Esophagus muscularis mucosa (tissue), 3 donors: ENCODE data around the gene CYB5A.

ENCODE experiments used
- CTCF ChIP-seq, 3 experiments: fragments of 200-600 bp in 2 of 3; fragments of 450-650 bp in 1 of 3; sonication (generic) in 2 of 3; IDR thresholded peaks; one replicate each; pipeline ENCODE4 v1.5.1; 2017 to 2019; ENCODE audit warnings: antibody characterized with exemption in 3 of 3, mild to moderate bottlenecking in 2 of 3, moderate library complexity in 1 of 3
- EP300 ChIP-seq: sonication (generic); formaldehyde crosslinking; IDR thresholded peaks from one replicate; pipeline ENCODE4 v1.6.1; 2017; ENCODE audit warnings: antibody characterized with exemption

GRCh38 chr18:74281011-74281979, 10.5 kb downstream of the CYB5A start:
- TF ChIP-seq CTCF (IDR thresholded peaks at IDR 0.05) = no peak
- TF ChIP-seq EP300 = no peak
